ENCODE measurements around the gene SEMA4C. TPM values are rescaled to one million over a fixed set of nuclear protein-coding genes. Genes with fewer than 3 reads are reported as not detected.
"Not testable (repeated sequence)": the region's sequence is repeated elsewhere in the genome, so short reads cannot be mapped to it uniquely, and the experiment has no call there.

The SEMA4C gene
- polyA plus RNA-seq, 3 donors = 35.0 to 46.0 (median 44.8) TPM

DNA sequence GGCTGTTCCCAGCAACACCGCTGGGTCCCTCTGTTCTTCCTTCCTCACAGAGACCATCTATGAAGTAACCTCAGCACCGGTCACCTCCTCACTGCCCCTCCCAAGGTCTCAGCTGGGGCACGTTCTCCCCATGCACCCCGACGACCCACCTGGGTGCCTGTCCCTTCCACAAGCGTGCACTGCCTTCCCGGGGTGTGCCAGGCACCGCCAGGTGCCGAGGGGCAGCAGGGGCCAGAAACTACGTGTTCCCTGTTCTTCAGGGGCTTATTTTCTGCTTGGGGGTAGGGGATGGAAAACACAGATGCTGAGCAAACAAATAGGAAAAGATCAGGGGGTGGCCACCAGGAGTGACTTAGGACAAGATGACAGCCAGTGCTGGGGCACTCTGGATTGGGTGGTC, 30.4 kb upstream of the SEMA4C start:
- no peak for DNase-seq (ENCODE audit: extremely low read depth in 1 of 11, low read depth in 9 of 11, low spot score in 4 of 11)

DNA sequence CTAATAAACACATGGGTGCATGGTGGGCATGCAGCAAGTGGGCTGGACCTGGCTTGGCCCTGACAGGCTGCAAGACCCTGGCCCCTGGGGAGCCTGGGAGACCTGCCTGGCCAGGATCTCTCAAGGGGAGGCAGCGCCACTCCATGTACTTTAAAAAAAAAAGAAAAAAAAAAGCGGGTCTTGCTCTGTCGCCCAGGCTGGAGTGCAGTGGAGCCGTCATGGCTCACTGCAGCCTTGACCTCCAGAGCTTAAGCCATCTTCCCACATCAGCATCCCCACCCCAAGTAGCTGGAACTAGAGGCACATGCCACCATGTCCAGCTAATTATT, 29.5 kb upstream of the SEMA4C start:
- DNase-seq (ENCODE audit: extremely low read depth in 1 of 11, low read depth in 9 of 11, low spot score in 4 of 11) = no peak

DNA sequence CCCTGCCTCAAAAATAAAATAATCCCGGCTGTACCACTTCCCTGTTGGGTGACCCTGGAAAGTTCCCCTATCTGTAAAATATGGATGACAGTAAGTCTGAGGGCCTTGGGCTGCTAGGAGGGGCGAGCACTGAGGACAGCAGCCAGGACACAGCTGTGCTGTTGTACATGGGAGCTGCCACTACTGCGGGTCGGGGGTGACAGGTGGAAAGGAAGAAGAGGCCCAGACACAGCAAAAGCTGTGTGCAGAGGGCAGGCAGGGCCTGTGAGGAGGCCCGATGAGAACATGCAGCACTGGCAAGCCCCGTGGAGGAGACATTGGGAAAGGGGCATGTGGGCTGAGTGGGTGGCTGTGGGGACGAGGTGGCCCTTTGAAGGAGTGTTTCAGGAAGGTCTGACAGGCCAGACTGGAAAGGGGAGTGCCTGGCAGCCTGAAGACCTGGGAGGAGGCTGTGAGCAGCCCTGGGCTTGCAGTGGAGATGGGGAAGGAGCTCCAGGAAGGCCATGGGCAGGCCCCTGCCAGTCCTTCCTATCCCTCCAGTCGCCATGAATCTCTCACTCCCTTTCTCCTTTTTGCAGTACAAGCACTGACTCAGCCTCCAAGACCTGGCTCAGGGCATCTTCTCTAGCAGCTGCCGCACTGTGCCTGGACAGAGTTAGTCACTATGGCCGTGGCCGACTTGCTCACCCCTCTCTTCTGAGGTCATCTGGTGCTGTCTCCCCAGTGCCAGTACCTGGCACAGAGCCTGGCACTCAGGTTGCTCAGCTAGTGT, 28.9 kb upstream of the SEMA4C start:
- DNase-seq (ENCODE audit: extremely low read depth in 1 of 11, low read depth in 9 of 11, low spot score in 4 of 11) = no peak

DNA sequence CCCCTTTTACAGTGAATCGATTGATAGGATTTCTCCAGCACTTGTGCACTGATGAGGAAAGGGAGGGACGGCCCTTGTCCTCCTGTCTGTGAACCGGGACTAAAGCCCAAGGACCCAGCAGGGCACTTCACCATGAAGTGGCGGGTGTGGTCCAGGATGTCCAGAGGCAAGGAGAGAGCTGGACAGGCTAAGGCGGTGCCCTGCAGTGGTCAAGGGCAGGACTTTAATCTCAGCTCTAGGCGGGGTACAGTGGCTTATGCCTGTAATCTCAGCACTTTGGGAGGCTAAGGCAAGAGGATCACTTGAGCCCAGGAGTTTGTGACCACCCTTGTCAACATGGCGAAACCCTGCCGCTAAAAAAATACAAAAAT, 28.2 kb upstream of the SEMA4C start:
- DNase-seq (ENCODE audit: extremely low read depth in 1 of 11, low read depth in 9 of 11, low spot score in 4 of 11) = no peak

DNA sequence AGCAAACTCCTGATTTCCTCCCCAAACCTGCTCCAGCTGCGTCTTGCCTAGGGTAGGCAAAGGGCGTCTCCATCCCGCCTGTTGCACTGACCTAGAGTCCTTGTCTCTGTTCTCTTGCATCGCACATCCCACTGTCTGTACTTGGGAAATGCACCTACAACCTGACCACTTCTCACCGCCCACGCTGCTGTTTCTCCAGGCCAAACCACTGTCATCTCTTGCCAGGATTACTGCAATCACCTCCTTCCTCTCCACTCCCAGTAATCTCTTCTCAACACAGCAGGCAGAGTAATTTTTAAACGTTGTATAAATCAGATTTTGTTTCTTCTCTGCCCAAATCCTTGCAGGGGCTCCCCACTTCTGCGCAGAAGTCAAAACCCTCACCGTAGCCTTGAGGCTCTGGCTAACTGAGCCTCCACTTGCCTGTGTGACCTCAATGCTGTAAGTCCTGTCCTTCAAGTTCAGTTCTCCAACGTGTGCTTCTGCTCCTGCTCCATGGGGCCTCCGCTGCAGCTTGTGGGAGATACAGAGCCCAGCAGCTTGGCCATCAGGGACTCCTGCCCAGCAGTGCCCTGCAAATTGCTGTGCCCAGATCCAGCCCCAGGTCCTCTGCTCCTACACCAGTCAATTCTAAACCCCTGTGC, 27.7 kb upstream of the SEMA4C start:
- DNase-seq (ENCODE audit: extremely low read depth in 1 of 11, low read depth in 9 of 11, low spot score in 4 of 11) = no peak

DNA sequence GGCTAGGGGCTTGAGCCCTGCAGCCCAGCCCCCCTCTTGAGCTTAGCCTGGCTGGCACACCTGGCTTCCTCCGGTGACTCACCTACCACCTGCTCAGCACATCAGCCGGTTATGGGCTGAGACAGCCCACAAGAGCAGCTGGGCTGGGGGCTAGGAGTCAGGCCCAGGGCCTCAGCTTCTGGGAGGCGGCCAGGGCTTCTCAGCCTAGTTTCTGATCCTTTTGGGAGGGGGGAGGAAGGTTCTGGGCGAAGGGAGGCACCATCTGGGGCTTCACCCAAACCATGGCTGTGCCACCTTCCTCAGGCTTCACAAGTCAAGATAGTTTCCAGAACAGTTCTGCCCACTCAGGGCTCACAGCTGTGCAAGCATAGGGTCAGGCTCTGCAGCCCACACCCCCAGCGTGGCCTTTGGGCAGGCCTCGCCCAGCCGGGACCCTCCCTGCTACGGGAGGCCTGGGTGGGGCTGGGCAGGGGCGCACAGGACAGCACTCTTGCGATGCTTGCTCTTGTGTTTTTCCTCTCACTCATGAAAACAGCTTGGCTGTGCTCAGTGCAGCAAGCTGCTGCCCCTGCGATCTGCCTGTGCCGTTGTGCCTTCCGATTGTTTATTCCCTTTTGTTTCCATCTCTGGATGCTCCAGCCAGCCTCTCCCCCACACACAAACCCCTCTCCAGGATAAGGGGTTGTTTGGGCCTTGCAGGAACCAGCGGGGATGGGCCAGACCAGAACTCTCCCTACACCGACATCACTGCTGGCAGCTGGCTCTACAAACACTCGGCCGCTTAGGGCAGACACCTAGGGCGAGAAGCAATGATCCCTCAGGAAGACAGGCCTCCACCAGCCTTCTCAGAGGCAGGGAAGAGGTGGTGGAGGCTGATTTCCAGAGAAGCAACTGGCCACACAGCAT, 26.1 kb upstream of the SEMA4C start:
- no peak for DNase-seq (ENCODE audit: extremely low read depth in 1 of 11, low read depth in 9 of 11, low spot score in 4 of 11)

DNA sequence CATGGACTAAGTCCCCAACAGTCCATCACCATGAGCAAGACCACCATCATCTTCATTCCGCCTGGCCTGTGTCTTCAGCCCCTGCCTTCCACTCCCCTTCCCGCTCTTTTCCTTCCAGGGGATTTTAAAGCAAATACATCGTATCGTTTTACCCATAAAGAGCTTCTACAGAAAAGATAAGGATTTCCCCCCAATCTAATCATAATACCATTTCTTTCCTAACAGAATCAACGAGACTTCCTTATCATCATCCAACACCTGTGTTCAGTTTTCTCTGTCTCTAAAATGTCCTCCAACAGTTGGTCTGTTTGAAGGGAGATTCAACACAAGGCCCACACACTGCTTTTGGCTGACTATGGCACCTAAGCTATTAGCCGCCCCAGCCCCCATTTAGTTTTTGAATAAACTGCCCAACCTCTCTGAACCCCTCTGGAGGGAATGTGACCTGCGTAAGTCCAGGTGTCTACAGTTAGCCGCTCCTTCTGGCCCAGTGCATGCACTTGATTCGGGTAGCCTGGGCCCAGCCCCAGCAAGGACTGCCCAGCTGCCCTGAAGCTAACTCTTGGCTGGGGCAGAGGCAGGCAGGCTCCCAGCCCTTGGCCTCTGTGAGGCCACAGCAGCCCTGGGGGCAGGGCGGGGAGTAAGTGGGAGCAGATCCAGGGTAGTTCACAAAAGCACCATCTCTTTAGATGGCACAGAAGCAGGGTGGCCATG, 25.3 kb upstream of the SEMA4C start:
- no peak for DNase-seq (ENCODE audit: extremely low read depth in 1 of 11, low read depth in 9 of 11, low spot score in 4 of 11)

DNA sequence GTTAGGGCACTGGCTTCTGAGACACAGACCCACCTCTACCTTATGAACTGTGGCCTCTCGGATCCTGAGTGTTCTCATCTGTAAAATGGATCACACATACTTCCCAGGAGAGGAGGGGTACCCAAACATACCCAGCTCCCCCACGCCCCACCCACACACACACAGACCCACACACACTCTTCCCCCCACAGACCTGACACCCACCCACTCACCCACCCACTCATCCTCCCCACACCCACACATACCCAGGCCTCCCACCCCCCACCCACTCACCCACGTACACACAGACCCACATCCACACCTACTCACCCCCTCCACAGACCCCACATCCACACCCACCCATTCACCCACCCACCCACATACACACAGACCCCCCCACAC, 24.3 kb upstream of the SEMA4C start:
- DNase-seq (ENCODE audit: extremely low read depth in 1 of 11, low read depth in 9 of 11, low spot score in 4 of 11) = no peak

DNA sequence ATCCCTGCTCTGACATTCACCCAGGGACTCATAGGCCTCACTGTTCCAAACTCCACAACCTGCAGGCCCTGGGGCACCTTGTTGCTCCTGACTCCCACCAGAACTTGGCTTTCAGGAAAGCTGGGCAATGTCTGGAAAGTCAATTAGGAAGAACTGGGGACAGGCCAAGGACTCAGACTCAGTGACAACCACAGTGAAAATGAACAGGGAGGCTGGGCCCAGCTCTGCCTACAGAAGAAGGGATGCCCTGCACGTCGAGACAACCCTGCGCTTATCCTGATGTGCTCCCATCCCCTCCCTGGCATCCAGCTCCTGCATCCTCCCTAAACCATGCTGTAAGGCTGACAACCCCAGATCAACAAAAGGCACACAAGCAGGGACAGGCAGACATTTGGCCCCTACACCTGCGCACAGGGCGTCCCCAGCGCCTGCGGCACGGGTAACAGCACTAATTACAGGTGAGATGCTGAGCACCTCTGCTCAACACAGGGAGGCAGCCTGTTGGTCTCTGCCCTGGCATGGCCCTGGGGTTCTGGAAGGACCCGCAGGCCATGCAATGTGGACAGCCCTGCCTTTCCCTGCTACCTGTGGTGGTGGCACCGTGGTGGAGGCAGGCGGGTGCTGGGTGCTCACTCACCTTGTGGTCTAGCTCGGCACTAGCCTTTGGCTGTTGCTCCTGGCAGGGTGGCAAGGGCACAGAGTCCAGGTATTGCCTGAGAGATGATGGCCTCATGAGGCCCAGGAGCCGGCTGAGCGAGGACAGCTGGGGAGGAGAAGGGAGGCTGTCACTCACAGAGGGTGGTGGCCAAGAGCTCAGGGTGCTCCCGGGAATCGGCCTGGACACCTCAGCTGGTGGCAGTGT, 23.6 kb upstream of the SEMA4C start:
- DNase-seq (ENCODE audit: extremely low read depth in 1 of 11, low read depth in 9 of 11, low spot score in 4 of 11) = no peak

DNA sequence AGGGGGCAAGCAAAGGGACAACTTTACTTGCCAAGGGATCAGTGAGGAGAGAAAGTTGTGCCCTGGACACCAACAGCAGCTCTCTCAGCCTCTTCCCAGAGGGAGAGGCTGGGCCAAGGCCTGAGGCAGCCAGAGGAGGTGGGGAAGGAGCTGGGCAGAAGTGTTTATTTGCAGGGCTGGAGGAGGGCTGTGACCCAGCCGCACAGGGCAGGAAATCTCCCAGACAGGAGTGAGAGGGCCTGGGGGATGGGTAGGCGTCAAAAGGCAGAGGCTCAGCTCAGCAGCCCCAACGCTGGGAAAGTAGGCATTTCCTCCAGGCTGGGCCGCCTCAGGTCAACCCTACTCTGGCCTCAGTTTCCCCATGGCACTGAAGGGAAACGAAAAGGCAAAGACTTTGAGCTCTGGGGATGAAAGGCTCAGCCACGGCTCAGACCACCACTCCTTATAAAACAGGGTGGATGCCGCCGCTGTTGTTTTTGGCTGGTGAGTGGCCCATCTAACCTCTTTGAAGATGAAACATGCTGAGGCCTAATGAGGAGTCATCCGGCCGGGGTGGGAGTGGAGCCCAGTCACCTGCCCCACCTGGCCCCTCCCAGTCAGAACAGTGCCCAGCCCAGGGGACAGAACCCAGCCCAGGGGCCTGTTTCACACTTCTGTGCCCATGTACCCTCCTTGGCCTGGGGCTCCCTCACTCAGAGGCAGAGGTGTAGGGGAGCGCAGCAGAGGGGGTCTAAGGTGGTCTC, 21.9 kb upstream of the SEMA4C start:
- no peak for DNase-seq (ENCODE audit: extremely low read depth in 1 of 11, low read depth in 9 of 11, low spot score in 4 of 11)

DNA sequence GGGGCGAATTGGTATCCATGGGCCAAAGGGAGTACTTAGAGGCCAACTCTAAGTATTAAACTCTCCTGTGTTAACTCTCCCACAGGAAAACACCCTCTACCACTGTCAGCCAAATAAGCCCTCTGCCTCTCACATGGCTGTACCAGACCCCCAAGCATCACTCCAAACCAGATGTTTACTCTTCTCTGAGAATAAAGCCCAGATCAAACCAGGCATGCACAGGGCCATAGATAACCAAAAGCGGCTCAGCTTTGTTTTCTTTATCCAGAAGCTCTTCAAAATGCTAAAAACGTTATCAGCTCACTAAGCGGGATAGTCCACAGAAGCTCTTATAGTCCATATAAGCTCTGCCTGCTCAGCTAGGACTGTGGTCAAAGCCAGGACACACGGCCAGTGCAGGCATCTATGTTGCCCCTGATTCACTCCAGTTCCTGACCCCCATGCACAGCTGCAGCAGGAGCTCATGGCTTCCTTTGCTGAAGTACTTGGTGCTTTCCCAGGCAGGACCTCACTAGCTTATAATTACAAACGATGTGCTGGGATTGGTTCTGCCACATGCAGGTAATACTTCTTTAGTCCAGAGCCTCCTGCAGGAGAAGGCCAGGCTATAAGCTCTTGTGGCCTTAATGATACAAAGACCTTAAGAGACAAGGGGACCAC, 21.0 kb upstream of the SEMA4C start:
- DNase-seq (ENCODE audit: extremely low read depth in 1 of 11, low read depth in 9 of 11, low spot score in 4 of 11) = no peak

DNA sequence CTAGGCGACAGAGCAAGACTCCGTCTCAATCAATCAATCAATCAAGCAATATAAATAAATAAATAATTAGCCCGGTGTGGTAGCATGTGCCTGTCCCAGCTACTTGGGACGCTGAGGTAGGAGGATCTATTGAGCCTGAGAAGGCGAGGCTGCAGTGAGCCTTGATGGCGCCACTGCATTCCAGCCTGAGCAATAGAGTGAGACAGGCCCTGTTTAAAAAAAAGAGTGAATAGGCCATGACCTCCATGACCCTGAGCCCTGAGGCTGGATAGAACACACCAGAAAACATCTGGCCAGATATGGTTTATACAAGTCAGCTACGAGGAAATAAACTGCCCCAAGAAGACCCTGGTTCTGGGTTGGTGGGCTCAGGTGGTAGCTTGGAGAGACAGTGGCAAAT, 20.4 kb upstream of the SEMA4C start:
- DNase-seq (ENCODE audit: extremely low read depth in 1 of 11, low read depth in 9 of 11, low spot score in 4 of 11) = no peak

DNA sequence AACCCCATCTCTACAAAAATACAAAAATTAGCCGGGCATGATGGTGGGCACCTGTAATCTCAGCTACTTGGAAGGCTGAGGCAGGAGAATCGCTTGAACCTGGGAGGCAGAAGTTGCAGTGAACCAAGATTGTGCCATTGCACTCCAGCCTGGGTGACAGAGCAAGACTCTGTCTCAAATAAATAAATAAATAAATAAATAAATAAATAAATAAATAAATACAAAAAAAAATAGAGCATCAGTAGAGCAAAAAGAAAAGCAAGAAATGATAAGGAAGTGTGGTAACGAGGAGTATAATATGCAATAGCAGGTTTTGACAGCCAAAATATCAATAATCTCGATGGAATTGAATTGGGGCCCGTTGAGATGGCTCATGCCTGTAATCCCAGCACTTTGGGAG, 19.6 kb upstream of the SEMA4C start:
- DNase-seq (ENCODE audit: extremely low read depth in 1 of 11, low read depth in 9 of 11, low spot score in 4 of 11) = not testable (repeated sequence)

DNA sequence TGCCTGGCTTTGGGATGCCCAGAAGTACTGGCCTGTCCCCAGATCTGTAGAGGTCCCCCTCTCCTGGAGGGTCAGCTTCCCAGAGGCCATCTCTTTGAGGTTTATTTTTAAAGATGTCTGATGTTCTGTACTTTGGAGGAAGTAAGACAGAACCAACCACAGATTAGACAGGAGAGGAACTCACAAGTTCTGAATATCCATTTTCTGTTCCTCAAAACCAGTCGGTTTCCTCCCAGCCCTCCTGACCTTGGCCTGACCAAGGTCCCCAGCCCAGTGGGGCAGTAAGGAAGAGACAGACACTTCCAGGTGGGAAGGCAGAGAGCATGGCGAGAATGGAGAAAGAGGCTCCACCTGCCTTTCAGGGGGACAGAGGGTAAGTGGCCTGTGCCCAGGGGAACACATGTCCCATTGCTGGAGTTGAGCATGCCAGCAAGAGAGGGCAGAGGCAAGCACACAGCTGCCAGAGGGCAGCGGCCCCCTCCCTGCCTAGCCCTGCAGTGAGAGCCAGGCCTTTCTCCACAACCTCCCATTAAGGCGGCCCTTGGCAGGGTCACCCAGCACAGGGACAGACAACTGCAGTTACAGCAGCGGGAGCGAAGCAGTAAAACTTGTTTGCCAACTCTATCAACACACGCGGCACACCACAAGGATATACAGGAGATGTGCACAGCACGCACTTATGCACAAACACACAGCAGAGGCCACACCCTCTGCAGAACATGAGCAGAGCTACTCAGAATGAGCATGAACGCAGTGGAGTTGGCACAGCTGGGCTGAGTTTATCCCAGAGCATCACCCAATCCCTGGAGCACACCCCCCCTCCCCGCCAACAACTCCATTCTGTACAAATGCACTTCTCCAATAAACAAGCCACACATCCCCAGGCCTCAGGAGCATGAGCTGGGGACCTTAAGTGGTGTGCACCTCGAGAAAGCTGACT, 18.5 kb upstream of the SEMA4C start:
- DNase-seq (ENCODE audit: extremely low read depth in 1 of 11, low read depth in 9 of 11, low spot score in 4 of 11) = no peak

DNA sequence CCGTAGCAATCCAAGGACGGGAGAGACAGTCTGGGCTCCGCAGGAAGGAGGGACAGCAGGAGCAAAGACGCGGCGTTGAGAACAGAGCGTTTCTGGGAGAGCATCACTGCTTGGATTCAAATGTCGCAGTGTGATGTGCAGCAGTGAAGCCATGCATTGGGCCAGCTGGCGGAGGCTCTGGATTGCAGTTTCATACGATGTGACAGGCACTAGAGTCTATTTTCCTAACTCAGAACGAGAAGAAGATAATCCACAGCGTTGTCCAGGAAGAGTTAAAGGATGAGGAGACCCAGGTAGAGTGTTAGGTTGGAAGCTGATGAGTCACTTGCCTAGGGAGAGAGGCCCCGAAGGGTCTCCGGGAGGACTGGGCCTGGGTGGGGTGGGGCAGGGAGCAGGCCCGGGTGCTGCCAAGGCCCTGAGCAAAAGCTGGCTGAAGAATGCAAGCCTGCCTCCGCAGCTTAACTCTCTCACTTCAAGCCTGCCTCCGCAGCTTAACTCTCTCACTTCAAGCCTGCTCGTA, 17.7 kb upstream of the SEMA4C start:
- DNase-seq (ENCODE audit: extremely low read depth in 1 of 11, low read depth in 9 of 11, low spot score in 4 of 11) = no peak
